Urinary bladder (tissue), 4 donors: ENCODE measurements around the gene CALCOCO2. TPM values are rescaled to one million over a fixed set of nuclear protein-coding genes. Genes with fewer than 3 reads are reported as not detected.
"Not testable (repeated sequence)": the region's sequence is repeated elsewhere in the genome, so short reads cannot be mapped to it uniquely, and the experiment has no call there.

Experiments
- DNase-seq: peaks from one replicate; pipeline ENCODE4 v3.0.0-alpha.2; 2015; ENCODE audit errors: extremely low spot score
- H3K27ac ChIP-seq: one replicate; pipeline ENCODE4 v1.5.1; 2013; ENCODE audit warnings: low read depth, mild to moderate bottlenecking, moderate library complexity
- H3K36me3 ChIP-seq: one replicate; pipeline ENCODE4 v1.6.1; 2013; ENCODE audit warnings: mild to moderate bottlenecking, moderate library complexity; ENCODE audit not compliant: insufficient read depth
- H3K4me1 ChIP-seq: one replicate; pipeline ENCODE4 v1.6.1; 2013; ENCODE audit warnings: mild to moderate bottlenecking, moderate library complexity; ENCODE audit not compliant: insufficient read depth
- H3K4me3 ChIP-seq: one replicate; pipeline ENCODE4 v1.5.1; 2013; ENCODE audit warnings: low read depth, low read length
- WGBS: extraction: QIAGEN DNeasy Blood & Tissue Kit; methylation state at CpG from one replicate; pipeline ENCODE4 v1.1.7; 2013; 5-methylcytosine and 5-hydroxymethylcytosine counted together
- polyA plus RNA-seq: library from polyadenylated mRNA; stranded (reverse); fragments of 200-250 nt; gene quantifications from one replicate; pipeline ENCODE4 v1.2.3, GENCODE V29; 2013
- total RNA-seq: library from RNA; depleted of rRNA; stranded (reverse); fragments of >200 nt; gene quantifications from one replicate; pipeline ENCODE4 v1.2.3, GENCODE V29; 2014
- donor health status: healthy with polysubstance abuse.
- donor health status: healthy.

CALCOCO2 gene
- total and polyA plus RNA-seq, 2 donors, result 67.5 to 165 TPM

- not testable (repeated sequence) for H3K27ac ChIP-seq, H3K36me3 ChIP-seq, H3K4me1 ChIP-seq, DNase-seq, H3K4me3 ChIP-seq
- 90% methylated on average over 3 of the region's 3 CpGs for WGBS
Measured at GRCh38 chr17:48872409-48872808, 41.6 kb downstream of the CALCOCO2 start.

- 37% methylated on average over 1 of the region's 1 CpG for WGBS
- no peak for DNase-seq
- H3K27ac ChIP-seq, result peak overlapping the region; percentile 35
Measured at GRCh38 chr17:48873209-48873608, 42.4 kb downstream of the CALCOCO2 start.

GRCh38 chr17:48873696-48874443 lies 43.0 kb downstream of the CALCOCO2 start:
- no peaks in the 10 kb centered on the region for H3K36me3 ChIP-seq
- no peak overlapping the region for H3K4me3 ChIP-seq
- DNase-seq, result no peak
- no peaks in the 10 kb centered on the region for H3K4me1 ChIP-seq
- H3K27ac ChIP-seq, result no peak overlapping the region
- 44% methylated on average over 5 of the region's 5 CpGs for WGBS

More at GRCh38 chr17:48873209-48873608, 42.4 kb downstream of the CALCOCO2 start:
- Histone ChIP-seq H3K36me3 (no peaks in the 10 kb centered on the region), H3K4me3 (no peak overlapping the region), H3K4me1 (no peaks in the 10 kb centered on the region)

GRCh38 chr17:48878920-48879898 lies 48.4 kb downstream of the CALCOCO2 start:
- 22% methylated on average over 12 of the region's 12 CpGs for WGBS
- no peak for DNase-seq

GRCh38 chr17:48882272-48882671 lies 51.4 kb downstream of the CALCOCO2 start:
- Histone ChIP-seq H3K4me3 (no peak overlapping the region), H3K27ac (no peak overlapping the region), H3K36me3 (no peaks in the 10 kb centered on the region), H3K4me1 (no peaks in the 10 kb centered on the region)
- no peak for DNase-seq
- WGBS, result 82% methylated on average over 2 of the region's 2 CpGs

More at GRCh38 chr17:48878920-48879898, 48.4 kb downstream of the CALCOCO2 start:
- Histone ChIP-seq H3K36me3 (no peaks in the 10 kb centered on the region), H3K4me1 (no peaks in the 10 kb centered on the region), H3K4me3 (no peak overlapping the region), H3K27ac (no peak overlapping the region)

GRCh38 chr17:48883171-48883570 lies 52.3 kb downstream of the CALCOCO2 start:
- H3K4me1 ChIP-seq, result no peaks in the 10 kb centered on the region
- no peak for DNase-seq
- no peaks in the 10 kb centered on the region for H3K36me3 ChIP-seq
- H3K4me3 ChIP-seq, result no peak overlapping the region
- WGBS, result 57% methylated on average over 10 of the region's 10 CpGs
- no peak overlapping the region for H3K27ac ChIP-seq

- no peak for DNase-seq
- Histone ChIP-seq H3K36me3 (no peaks in the 10 kb centered on the region), H3K4me1 (no peaks in the 10 kb centered on the region), H3K27ac (no peak overlapping the region), H3K4me3 (no peak overlapping the region)
- WGBS, result 95% methylated on average over 2 of the region's 2 CpGs
Measured at GRCh38 chr17:48890086-48890485, 59.3 kb downstream of the CALCOCO2 start.

- WGBS, result 2% methylated on average over 24 of the region's 24 CpGs
- DNase-seq, result no peak
- H3K36me3 ChIP-seq, result no peaks in the 10 kb centered on the region
- no peaks in the 10 kb centered on the region for H3K4me1 ChIP-seq
- H3K27ac ChIP-seq, result no peak overlapping the region
- peak overlapping the region; percentile 48 for H3K4me3 ChIP-seq
Measured at GRCh38 chr17:48892940-48893645, 62.3 kb downstream of the CALCOCO2 start.

GRCh38 chr17:48893646-48894508 lies 63.0 kb downstream of the CALCOCO2 start:
- H3K4me3 ChIP-seq, result peak overlapping the region; percentile 48
- no peaks in the 10 kb centered on the region for H3K36me3 ChIP-seq
- H3K27ac ChIP-seq, result no peak overlapping the region
- WGBS, result 64% methylated on average over 5 of the region's 5 CpGs
- DNase-seq, result no peak
- no peaks in the 10 kb centered on the region for H3K4me1 ChIP-seq

- WGBS, result 87% methylated on average over 3 of the region's 3 CpGs
- Histone ChIP-seq H3K36me3 (no peaks in the 10 kb centered on the region), H3K4me1 (no peaks in the 10 kb centered on the region), H3K4me3 (no peak overlapping the region), H3K27ac (no peak overlapping the region)
- no peak for DNase-seq
Measured at GRCh38 chr17:48894886-48895285, 64.1 kb downstream of the CALCOCO2 start.

- Histone ChIP-seq H3K27ac (no peak overlapping the region), H3K4me3 (no peak overlapping the region), H3K4me1 (no peaks in the 10 kb centered on the region), H3K36me3 (no peaks in the 10 kb centered on the region)
- WGBS, result 63% methylated on average over 1 of the region's 1 CpG
- DNase-seq, result no peak
Measured at GRCh38 chr17:48901241-48901640, 70.4 kb downstream of the CALCOCO2 start.

GRCh38 chr17:48903401-48903800 lies 72.6 kb downstream of the CALCOCO2 start:
- no peaks in the 10 kb centered on the region for H3K4me1 ChIP-seq
- no peak overlapping the region for H3K4me3 ChIP-seq
- H3K27ac ChIP-seq, result no peak overlapping the region
- DNase-seq, result no peak
- H3K36me3 ChIP-seq, result no peaks in the 10 kb centered on the region
- WGBS, result 94% methylated on average over 1 of the region's 1 CpG
